Spleen (tissue), 7 donors: ENCODE results near the gene UXT.

Experiments
- POLR2A ChIP-seq, 3 donors: fragments of 450-650 bp; IDR thresholded peaks; one replicate each; pipeline ENCODE4 v1.5.1; 2017; ENCODE audit warnings: antibody characterized with exemption in 3 of 3, mild to moderate bottlenecking in 1 of 3
- POLR2AphosphoS5 ChIP-seq, 3 donors: sonication (generic); formaldehyde crosslinking; IDR thresholded peaks; one replicate each; pipeline ENCODE4 v1.5.1; 2017; ENCODE audit warnings: antibody characterized with exemption in 3 of 3
- TF ChIP-seq, protein P1 (sequence below), 11 experiments: fragments of 200-600 bp in 7 of 11; fragments of 450-650 bp in 4 of 11; sonication (generic) in 4 of 11; IDR thresholded peaks in 8 of 11; conservative IDR thresholded peaks in 3 of 11; 1 replicate in 7 of 11; 2 replicates in 4 of 11; pipeline versions ENCODE4 v1.4.0 to v1.8.0; 2016 to 2021; ENCODE audit warnings: antibody characterized with exemption in 11 of 11, inconsistent platforms in 4 of 11, mild to moderate bottlenecking in 1 of 11
- donor health status: DM: no; HTN: no; CAD: no; lungs with moderate emphysema.
- donor health status: DM: no; HTN: no; CAD: no.
- donor health status: DM: no; HTN: no; CAD: no.

DNA sequence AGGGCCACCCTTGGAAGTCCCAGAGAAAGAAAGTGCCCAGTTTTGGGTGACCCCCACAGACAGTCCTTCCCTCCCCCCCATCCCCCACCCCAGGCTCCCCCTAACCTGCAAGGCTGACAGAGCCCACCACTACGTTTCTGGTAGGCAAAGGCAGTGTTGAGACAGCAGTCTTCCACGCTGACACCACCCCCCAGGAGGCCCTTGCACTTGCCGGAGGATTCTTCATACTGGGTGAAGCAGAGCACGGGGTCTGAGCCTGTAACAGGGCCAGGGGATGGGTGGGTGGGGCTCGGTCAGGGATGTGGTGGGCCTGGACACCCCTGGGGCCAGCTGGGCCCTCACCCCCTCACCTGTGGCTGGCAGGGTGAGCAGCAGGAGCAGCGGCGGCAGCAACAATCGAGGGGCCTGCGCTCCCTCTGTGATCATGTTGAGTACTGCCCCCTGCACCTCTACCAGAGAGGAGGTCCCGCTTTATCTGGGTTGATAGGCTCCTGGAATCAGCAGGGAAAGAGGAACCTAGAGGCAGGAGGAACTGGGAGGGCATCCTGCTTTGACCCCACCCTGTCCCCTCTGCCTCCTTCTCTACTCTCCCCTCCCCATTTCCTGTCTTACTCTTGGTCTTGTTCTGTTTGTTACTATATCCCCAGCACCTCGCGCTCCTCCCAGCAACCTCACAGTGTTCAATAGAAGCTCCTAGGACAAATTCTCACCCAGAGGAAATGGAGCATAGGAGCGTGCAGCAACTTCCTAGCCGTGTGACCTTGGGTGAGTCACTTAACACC, 29.4 kb downstream of the UXT start, which contains the start of gene CFP:
- TF ChIP-seq, protein P1, sequence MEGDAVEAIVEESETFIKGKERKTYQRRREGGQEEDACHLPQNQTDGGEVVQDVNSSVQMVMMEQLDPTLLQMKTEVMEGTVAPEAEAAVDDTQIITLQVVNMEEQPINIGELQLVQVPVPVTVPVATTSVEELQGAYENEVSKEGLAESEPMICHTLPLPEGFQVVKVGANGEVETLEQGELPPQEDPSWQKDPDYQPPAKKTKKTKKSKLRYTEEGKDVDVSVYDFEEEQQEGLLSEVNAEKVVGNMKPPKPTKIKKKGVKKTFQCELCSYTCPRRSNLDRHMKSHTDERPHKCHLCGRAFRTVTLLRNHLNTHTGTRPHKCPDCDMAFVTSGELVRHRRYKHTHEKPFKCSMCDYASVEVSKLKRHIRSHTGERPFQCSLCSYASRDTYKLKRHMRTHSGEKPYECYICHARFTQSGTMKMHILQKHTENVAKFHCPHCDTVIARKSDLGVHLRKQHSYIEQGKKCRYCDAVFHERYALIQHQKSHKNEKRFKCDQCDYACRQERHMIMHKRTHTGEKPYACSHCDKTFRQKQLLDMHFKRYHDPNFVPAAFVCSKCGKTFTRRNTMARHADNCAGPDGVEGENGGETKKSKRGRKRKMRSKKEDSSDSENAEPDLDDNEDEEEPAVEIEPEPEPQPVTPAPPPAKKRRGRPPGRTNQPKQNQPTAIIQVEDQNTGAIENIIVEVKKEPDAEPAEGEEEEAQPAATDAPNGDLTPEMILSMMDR (IDR thresholded peaks at IDR 0.05 in 8 of 11, conservative IDR thresholded peaks at IDR 0.05 in 3 of 11) = no peak
- TF ChIP-seq POLR2A (IDR thresholded peaks at IDR 0.05) (no peak), POLR2AphosphoS5 (IDR thresholded peaks at IDR 0.05) (no peak)
